Esophagus muscularis mucosa (tissue), 4 donors: ENCODE results near the gene RPS3. TPM values are rescaled to one million over a fixed set of nuclear protein-coding genes. Genes with fewer than 3 reads are reported as not detected.
A peak's percentile ranks its signal among the peaks of the same experiment; 100 is the strongest.

Experiments
- DNase-seq: peaks from one replicate; pipeline ENCODE4 v3.0.0-alpha.2; 2017; ENCODE audit errors: extremely low spot score
- H3K27ac ChIP-seq, 4 donors: fragments of 200-600 bp; sonication (generic); replicated peaks in 1 of 4; 1 replicate in 3 of 4; 2 replicates in 1 of 4; pipeline ENCODE4 v1.5.1; 2016 to 2019; ENCODE audit warnings: mild to moderate bottlenecking in 1 of 4
- H3K27me3 ChIP-seq, 4 donors: fragments of 200-600 bp; sonication (generic); one replicate each; pipeline versions ENCODE4 v1.5.1 to v1.6.0; 2016 to 2019
- H3K36me3 ChIP-seq, 4 donors: fragments of 200-600 bp; sonication (generic); one replicate each; pipeline ENCODE4 v1.5.1; 2016 to 2019
- H3K4me1 ChIP-seq, 4 donors: fragments of 200-600 bp; sonication (generic); one replicate each; pipeline ENCODE4 v1.5.1; 2016 to 2019
- H3K4me3 ChIP-seq, 4 donors: fragments of 200-600 bp; sonication (generic); 1 replicate in 2 of 4; 2 replicates in 2 of 4; pipeline ENCODE4 v1.5.1; 2016 to 2019; ENCODE audit warnings: mild to moderate bottlenecking in 4 of 4, moderate library complexity in 1 of 4
- H3K9me3 ChIP-seq, 4 donors: fragments of 200-600 bp; sonication (generic); 1 replicate in 3 of 4; 2 replicates in 1 of 4; pipeline ENCODE4 v1.5.1; 2016 to 2019
- CTCF ChIP-seq, 3 experiments: fragments of 200-600 bp in 2 of 3; fragments of 450-650 bp in 1 of 3; sonication (generic) in 2 of 3; IDR thresholded peaks; one replicate each; pipeline ENCODE4 v1.5.1; 2017 to 2019; ENCODE audit warnings: antibody characterized with exemption in 3 of 3, mild to moderate bottlenecking in 2 of 3, moderate library complexity in 1 of 3
- EP300 ChIP-seq: sonication (generic); formaldehyde crosslinking; IDR thresholded peaks from one replicate; pipeline ENCODE4 v1.6.1; 2017; ENCODE audit warnings: antibody characterized with exemption
- POLR2A ChIP-seq: fragments of 450-650 bp; IDR thresholded peaks from one replicate; pipeline ENCODE4 v1.6.1; 2017; ENCODE audit warnings: antibody characterized with exemption, moderate library complexity, mild to moderate bottlenecking, low read depth
- POLR2AphosphoS5 ChIP-seq, 2 donors: sonication (generic); formaldehyde crosslinking; IDR thresholded peaks; one replicate each; pipeline ENCODE4 v1.6.1; 2017; ENCODE audit warnings: antibody characterized with exemption in 2 of 2
- WGBS: methylation state at CpG from one replicate; pipeline ENCODE4 v1.1.5; 2018; 5-methylcytosine and 5-hydroxymethylcytosine counted together
- intact Hi-C: fragments of 100-400 bp; cut with DNase I; formaldehyde crosslinking; loops from one replicate; pipeline ENCODE4 v1.15.1; 2023
- total RNA-seq, 4 donors: library from RNA; depleted of rRNA; stranded (reverse); fragments of >200 nt; gene quantifications; one replicate each; pipeline versions ENCODE4 v1.1.0 to v1.2.1, GENCODE V29; 2016

The RPS3 gene
- total RNA-seq, 4 donors from 2014 or later = 879 to 1,878 (median 1,387) TPM

- Histone ChIP-seq H3K27ac (peak overlapping the region in 1 of 4 donors; percentile 35), H3K4me1 (peaks cover 10 to 41% (median 30%) of the 10 kb centered on the region in 4 donors), H3K27me3 (peaks cover 0 to 55% (median 16%) of the 10 kb centered on the region in 4 donors), H3K36me3 (peaks cover 0 to 6% (median 2%) of the 10 kb centered on the region in 4 donors), H3K4me3 (peak overlapping the region; percentile 47 to 60 (median 50)), H3K9me3 (peaks cover 0 to 7% (median 3%) of the 10 kb centered on the region in 4 donors)
- TF ChIP-seq EP300 = no peak
- no peak for TF ChIP-seq POLR2A
- TF ChIP-seq POLR2AphosphoS5 (IDR thresholded peaks at IDR 0.05) = no peak
- TF ChIP-seq CTCF (IDR thresholded peaks at IDR 0.05) = no peak
- WGBS = 0% methylated on average over 4 of the region's 134 CpGs
- intact Hi-C loops = no loop called here
- no peak for DNase-seq
Measured at GRCh38 chr11:75429902-75430713, 30.8 kb downstream of the RPS3 start.

GRCh38 chr11:75430714-75431532 is 31.6 kb downstream of the RPS3 start:
- intact Hi-C loops = no loop called here
- Histone ChIP-seq H3K27ac (no peak overlapping the region), H3K27me3 (peaks cover 0 to 55% (median 16%) of the 10 kb centered on the region in 4 donors), H3K9me3 (peaks cover 0 to 7% (median 3%) of the 10 kb centered on the region in 4 donors), H3K4me1 (peaks cover 10 to 41% (median 30%) of the 10 kb centered on the region in 4 donors), H3K4me3 (peak overlapping the region; percentile 47 to 60 (median 50)), H3K36me3 (peaks cover 0 to 11% (median 5%) of the 10 kb centered on the region in 4 donors)
- DNase-seq = no peak
- TF ChIP-seq EP300 = no peak
- no peak for TF ChIP-seq POLR2AphosphoS5 (IDR thresholded peaks at IDR 0.05)
- TF ChIP-seq CTCF (IDR thresholded peaks at IDR 0.05) = no peak
- no peak for TF ChIP-seq POLR2A
- WGBS = 37% methylated on average over 32 of the region's 32 CpGs

GRCh38 chr11:75431533-75432525 is 32.5 kb downstream of the RPS3 start:
- intact Hi-C loops = no loop called here
- no peak overlapping the region for H3K27ac ChIP-seq
- H3K36me3 ChIP-seq = peaks cover 0 to 14% (median 6%) of the 10 kb centered on the region in 4 donors
- TF ChIP-seq CTCF (IDR thresholded peaks at IDR 0.05) (no peak), POLR2AphosphoS5 (IDR thresholded peaks at IDR 0.05) (no peak)
- peaks cover 0 to 55% (median 16%) of the 10 kb centered on the region in 4 donors for H3K27me3 ChIP-seq
- WGBS = 61% methylated on average over 13 of the region's 16 CpGs
- peaks cover 0 to 7% (median 3%) of the 10 kb centered on the region in 4 donors for H3K9me3 ChIP-seq
- no peak for DNase-seq
- H3K4me3 ChIP-seq = no peak overlapping the region
- peaks cover 10 to 41% (median 30%) of the 10 kb centered on the region in 4 donors for H3K4me1 ChIP-seq

GRCh38 chr11:75432911-75433321 is 33.6 kb downstream of the RPS3 start, which contains the start of gene KLHL35:
Gene KLHL35, minus strand, starts transcription at chr11:75433203. Its CDS starts 2,574 bp downstream, at chr11:75430629.
- H3K36me3 ChIP-seq = peaks cover 0 to 14% (median 6%) of the 10 kb centered on the region in 4 donors
- no peak within 1 kb of the TSS for H3K4me3 ChIP-seq
- no peak for TF ChIP-seq POLR2AphosphoS5 (IDR thresholded peaks at IDR 0.05)
- H3K27me3 ChIP-seq = peaks cover 0 to 55% (median 16%) of the 10 kb centered on the region in 4 donors
- no peak for DNase-seq
- intact Hi-C loops = no loop called here
- peaks cover 10 to 34% (median 27%) of the 10 kb centered on the region in 4 donors for H3K4me1 ChIP-seq
- H3K9me3 ChIP-seq = peaks cover 0 to 7% (median 3%) of the 10 kb centered on the region in 4 donors
- WGBS = 25% methylated on average over 14 of the region's 14 CpGs
- H3K27ac ChIP-seq = no peak within 1 kb of the TSS
